Retinal pigment epithelial cell (primary cell): ENCODE data around the gene ALDH9A1.
"Not testable (repeated sequence)": the region's sequence is repeated elsewhere in the genome, so short reads cannot be mapped to it uniquely, and the experiment has no call there.

ENCODE experiments used
- DNase-seq: peaks from one replicate; pipeline ENCODE4 v3.0.0-alpha.2; 2010; ENCODE audit warnings: low read depth
- H3K4me3 ChIP-seq: 2 replicates; pipeline ENCODE4 v1.5.1; 2011; ENCODE audit warnings: mild to moderate bottlenecking, low read length, control low read depth, moderate library complexity
- CTCF ChIP-seq: conservative IDR thresholded peaks from 2 replicates; pipeline ENCODE4 v1.5.1; 2011; ENCODE audit warnings: low read depth, low read length, control low read depth, inconsistent platforms

The ALDH9A1 gene

DNA sequence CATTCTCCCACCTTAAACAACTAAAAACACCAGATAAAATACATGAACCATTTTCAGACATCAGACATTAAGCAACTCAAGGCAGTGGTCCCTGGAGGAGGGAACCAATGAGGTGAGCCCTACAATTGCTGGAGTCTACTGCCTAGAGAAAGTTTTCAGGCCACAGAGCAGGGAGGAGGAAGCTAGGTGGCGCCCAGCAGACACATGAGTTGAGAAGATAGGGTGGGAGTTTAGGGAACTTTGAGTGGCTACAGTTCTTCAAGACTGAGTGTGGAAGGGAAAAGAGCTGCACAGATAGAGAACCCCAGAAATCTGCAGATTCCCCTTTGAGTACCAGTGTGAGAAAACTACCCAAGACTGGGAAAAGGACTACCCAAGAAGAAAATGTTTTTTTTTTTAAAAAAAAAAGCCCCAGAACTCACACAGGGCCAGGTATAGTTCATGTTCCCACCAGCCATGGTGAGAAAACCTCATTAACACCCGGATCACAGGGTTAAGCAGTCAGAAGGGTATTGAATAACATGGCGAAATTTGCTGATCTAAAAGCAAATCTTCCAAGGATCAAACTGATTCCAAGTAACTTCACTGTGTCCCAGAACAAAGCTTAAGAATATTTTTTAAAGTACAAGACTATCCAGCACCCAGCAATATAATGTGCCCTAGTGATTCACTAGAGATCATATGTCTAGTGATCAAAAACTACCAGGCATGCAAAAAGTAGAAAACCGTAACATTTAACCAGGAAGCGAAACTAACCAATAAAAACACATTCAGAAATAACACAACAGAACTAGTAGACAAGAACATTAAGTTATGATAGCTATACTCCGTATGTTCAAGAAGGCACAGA is 12.0 kb downstream of the ALDH9A1 start:
- no peak for DNase-seq
- TF ChIP-seq CTCF, result peak; percentile 7
- H3K4me3 ChIP-seq, result no peak overlapping the region

GRCh38 chr1:165683848-165684485 is 14.4 kb downstream of the ALDH9A1 start:
- no peak overlapping the region for H3K4me3 ChIP-seq
- no peak for TF ChIP-seq CTCF
- no peak for DNase-seq

DNA sequence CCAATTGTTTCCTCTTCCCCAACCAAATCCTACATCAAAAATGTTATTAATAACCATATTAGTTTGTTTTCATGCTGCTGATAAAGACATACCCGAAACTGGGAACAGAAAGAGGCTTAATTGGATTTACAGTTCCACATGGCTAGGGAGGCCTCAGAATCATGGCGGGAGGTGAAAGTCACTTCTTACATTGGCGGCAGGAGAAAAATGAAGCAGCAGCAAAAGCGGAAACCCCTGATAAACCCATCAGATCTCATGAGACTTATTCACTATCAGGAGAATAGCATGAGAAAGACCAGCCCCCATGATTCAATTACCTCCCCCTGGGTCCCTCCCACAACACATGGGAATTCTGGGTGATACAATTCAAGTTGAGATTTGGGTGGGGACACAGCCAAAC is 17.6 kb downstream of the ALDH9A1 start:
- not testable (repeated sequence) for H3K4me3 ChIP-seq, DNase-seq

- H3K4me3 ChIP-seq, result no peak overlapping the region
- DNase-seq, result no peak
- no peak for TF ChIP-seq CTCF
Measured at GRCh38 chr1:165680303-165680702, 18.1 kb downstream of the ALDH9A1 start.

DNA sequence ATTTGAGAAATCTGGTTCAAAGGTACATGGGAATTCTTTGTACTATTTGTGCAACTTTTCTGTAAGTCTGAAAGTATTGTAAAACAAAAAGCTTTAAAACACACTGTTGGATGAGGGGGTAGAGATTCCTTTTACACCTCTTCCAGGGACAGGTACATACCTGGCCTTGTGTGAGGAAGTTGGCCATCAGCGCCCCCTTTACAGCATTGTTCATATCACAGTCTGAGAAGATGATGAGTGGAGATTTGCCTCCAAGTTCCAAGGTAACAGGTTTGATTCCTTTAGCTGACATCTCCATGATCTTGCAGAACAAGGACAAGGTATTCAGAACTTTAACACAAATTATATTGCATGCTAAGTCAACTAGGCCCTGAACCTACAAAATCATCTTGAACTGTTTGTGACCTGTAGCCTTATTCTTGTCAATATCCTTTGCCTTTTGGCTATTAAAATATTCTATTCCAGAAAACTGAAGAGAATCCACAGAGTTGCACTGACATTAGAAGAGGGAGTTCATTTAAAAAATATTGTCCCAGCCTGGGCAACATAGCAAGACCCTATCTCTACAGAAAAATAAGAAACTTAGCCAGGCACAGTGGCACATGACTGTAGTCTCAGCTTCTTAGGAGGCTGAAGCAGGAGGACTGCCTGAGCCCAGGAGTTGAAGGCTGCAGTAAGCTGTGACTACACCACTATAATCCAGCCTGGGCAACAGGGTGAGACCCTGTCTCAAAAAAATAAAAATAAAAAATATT is 18.9 kb downstream of the ALDH9A1 start:
- no peak overlapping the region for H3K4me3 ChIP-seq
- no peak for DNase-seq
- no peak for TF ChIP-seq CTCF

DNA sequence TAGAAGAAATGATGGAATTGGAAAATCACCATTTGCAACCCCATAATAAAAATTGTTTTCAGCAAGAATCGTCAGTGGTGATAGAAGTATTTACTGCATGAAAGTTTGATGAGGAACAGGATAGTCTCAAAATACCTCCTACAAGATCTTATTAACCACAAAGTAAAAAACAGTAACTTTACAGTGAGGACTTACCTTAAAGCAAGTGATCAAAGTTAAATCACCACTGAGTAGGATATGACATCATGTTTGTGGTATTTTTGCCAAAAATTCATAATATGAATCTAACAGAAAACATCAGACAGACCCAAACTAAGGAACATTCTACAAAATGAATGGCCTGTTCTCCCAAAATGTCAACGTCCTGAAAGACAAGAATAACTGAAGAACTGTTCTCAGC is 19.9 kb downstream of the ALDH9A1 start:
- H3K4me3 ChIP-seq, result no peak overlapping the region
- no peak for TF ChIP-seq CTCF
- DNase-seq, result no peak

- H3K4me3 ChIP-seq, result no peak overlapping the region
- no peak for TF ChIP-seq CTCF
- no peak for DNase-seq
Measured at GRCh38 chr1:165675794-165676193, 22.6 kb downstream of the ALDH9A1 start.
